CD14-positive monocyte (primary cell): ENCODE data around the gene CST3. TPM values are rescaled to one million over a fixed set of nuclear protein-coding genes. Genes with fewer than 3 reads are reported as not detected.

Source experiments
- DNase-seq, 3 donors: peaks; one replicate each; pipeline ENCODE4 v3.0.0-alpha.2; 2011 to 2022
- H2AFZ ChIP-seq: 2 replicates; pipeline ENCODE4 v1.6.0; 2012; ENCODE audit warnings: mild to moderate bottlenecking, low read depth, low read length, inconsistent platforms; ENCODE audit not compliant: insufficient read depth, poor library complexity, severe bottlenecking
- H3K27ac ChIP-seq, 2 donors: 1 replicate in 1 of 2; 2 replicates in 1 of 2; pipeline ENCODE4 v1.5.1; 2012 to 2013; ENCODE audit warnings: low read length in 2 of 2, control low read depth in 1 of 2, inconsistent platforms in 1 of 2, low read depth in 1 of 2, mild to moderate bottlenecking in 1 of 2
- H3K27me3 ChIP-seq, 2 donors: one replicate each; pipeline versions ENCODE4 v1.6.0 to v1.6.1; 2011 to 2013; ENCODE audit warnings: low read length in 2 of 2; ENCODE audit not compliant: control insufficient read depth in 2 of 2, insufficient read depth in 2 of 2
- H3K36me3 ChIP-seq, 2 donors: replicated peaks in 1 of 2; 1 replicate in 1 of 2; 2 replicates in 1 of 2; pipeline versions ENCODE4 v1.5.1 to v1.6.1; 2012 to 2013; ENCODE audit warnings: low read length in 2 of 2, control low read depth in 1 of 2, inconsistent platforms in 1 of 2, mild to moderate bottlenecking in 1 of 2; ENCODE audit not compliant: insufficient read depth in 2 of 2, control insufficient read depth in 1 of 2
- H3K4me1 ChIP-seq, 2 donors: 1 replicate in 1 of 2; 2 replicates in 1 of 2; pipeline versions ENCODE4 v1.5.1 to v1.6.1; 2012 to 2013; ENCODE audit warnings: low read length in 2 of 2, control low read depth in 1 of 2, inconsistent platforms in 1 of 2, mild to moderate bottlenecking in 1 of 2, moderate library complexity in 1 of 2; ENCODE audit not compliant: insufficient read depth in 2 of 2, control insufficient read depth in 1 of 2
- H3K4me2 ChIP-seq: replicated peaks from 2 replicates; pipeline ENCODE3; 2012; ENCODE audit warnings: low read length, moderate library complexity, mild to moderate bottlenecking; ENCODE audit not compliant: poor library complexity, severe bottlenecking; ENCODE audit errors: extremely low read depth
- H3K4me3 ChIP-seq, 3 experiments: fragments of 200-600 bp in 1 of 3; sonication (generic) in 1 of 3; replicated peaks in 1 of 3; 1 replicate in 2 of 3; 2 replicates in 1 of 3; pipeline ENCODE4 v1.5.1; 2011 to 2013; ENCODE audit warnings: low read length in 3 of 3, mild to moderate bottlenecking in 3 of 3, control low read depth in 2 of 3, low read depth in 2 of 3, inconsistent platforms in 1 of 3, moderate library complexity in 1 of 3
- H3K79me2 ChIP-seq: 2 replicates; pipeline ENCODE4 v1.6.0; 2012; ENCODE audit warnings: mild to moderate bottlenecking, control low read depth, inconsistent platforms, low read length, moderate library complexity; ENCODE audit not compliant: insufficient read depth
- H3K9ac ChIP-seq: 2 replicates; pipeline ENCODE4 v1.6.0; 2017; ENCODE audit warnings: low read length, mild to moderate bottlenecking; ENCODE audit not compliant: insufficient read depth, poor library complexity, severe bottlenecking
- H3K9me3 ChIP-seq, 2 donors: replicated peaks in 1 of 2; 1 replicate in 1 of 2; 2 replicates in 1 of 2; pipeline versions ENCODE4 v1.5.1 to v1.6.1; 2012 to 2013; ENCODE audit warnings: low read length in 2 of 2, control low read depth in 1 of 2; ENCODE audit not compliant: control insufficient read depth in 1 of 2, insufficient read depth in 1 of 2
- H4K20me1 ChIP-seq: 2 replicates; pipeline ENCODE4 v1.6.0; 2012; ENCODE audit warnings: mild to moderate bottlenecking, low read length, control low read depth, moderate library complexity; ENCODE audit not compliant: insufficient read depth
- H3K27ac Mint-ChIP-seq, 7 donors: one replicate each; pipeline ENCODE4 v1.8.0; 2020; ENCODE audit warnings: mild to moderate bottlenecking in 7 of 7, mixed read lengths in 7 of 7, moderate library complexity in 6 of 7, inconsistent platforms in 2 of 7
- H3K27me3 Mint-ChIP-seq, 3 donors: one replicate each; pipeline ENCODE4 v1.8.0; 2021 to 2022; ENCODE audit warnings: low read depth in 3 of 3, mild to moderate bottlenecking in 3 of 3, mixed read lengths in 3 of 3, moderate library complexity in 3 of 3, inconsistent platforms in 1 of 3
- H3K36me3 Mint-ChIP-seq, 2 donors: one replicate each; pipeline ENCODE4 v1.8.0; 2020; ENCODE audit warnings: mixed read lengths in 2 of 2, inconsistent platforms in 1 of 2, mild to moderate bottlenecking in 1 of 2
- H3K4me1 Mint-ChIP-seq: one replicate; pipeline ENCODE4 v1.8.0; 2020; ENCODE audit warnings: mild to moderate bottlenecking, mixed read lengths
- H3K4me3 Mint-ChIP-seq, 2 donors: one replicate each; pipeline ENCODE4 v1.8.0; 2020; ENCODE audit warnings: mild to moderate bottlenecking in 2 of 2, mixed read lengths in 2 of 2, moderate library complexity in 1 of 2
- H3K9me3 Mint-ChIP-seq, 7 donors: one replicate each; pipeline ENCODE4 v1.8.0; 2020 to 2022; ENCODE audit warnings: mixed read lengths in 7 of 7, mild to moderate bottlenecking in 6 of 7, moderate library complexity in 6 of 7, inconsistent platforms in 2 of 7
- WGBS: methylation state at CpG from one replicate; pipeline ENCODE4 v1.1.5; 2013; ENCODE audit warnings: missing lambda C conversion rate; ENCODE audit not compliant: insufficient coverage; 5-methylcytosine and 5-hydroxymethylcytosine counted together
- intact Hi-C, 2 donors: fragments of 100-400 bp; cut with micrococcal nuclease; formaldehyde crosslinking; loops; one replicate each; pipeline versions ENCODE4 v1.15.0 to v1.15.1; 2023
- polyA plus RNA-seq, 3 donors: library from polyadenylated mRNA; depleted of rRNA in 1 of 3; unstranded in 2 of 3; stranded (reverse) in 1 of 3; fragments of 300-500 nt in 2 of 3; fragments of >200 nt in 1 of 3; fragmentation: Illumina TruSeq in 2 of 3; gene quantifications; 1 replicate in 2 of 3; 2 replicates in 1 of 3; pipeline ENCODE4 v1.2.3, GENCODE V29; 2012 to 2021
- TF ChIP-seq, protein P1 (sequence below): fragments of 200-600 bp; IDR thresholded peaks from one replicate; pipeline ENCODE4 v1.8.0; 2022; ENCODE audit warnings: antibody characterized with exemption, mild to moderate bottlenecking

The CST3 gene
- polyA plus RNA-seq, 3 donors, result 1,459 to 3,222 (median 2,657) TPM

DNA sequence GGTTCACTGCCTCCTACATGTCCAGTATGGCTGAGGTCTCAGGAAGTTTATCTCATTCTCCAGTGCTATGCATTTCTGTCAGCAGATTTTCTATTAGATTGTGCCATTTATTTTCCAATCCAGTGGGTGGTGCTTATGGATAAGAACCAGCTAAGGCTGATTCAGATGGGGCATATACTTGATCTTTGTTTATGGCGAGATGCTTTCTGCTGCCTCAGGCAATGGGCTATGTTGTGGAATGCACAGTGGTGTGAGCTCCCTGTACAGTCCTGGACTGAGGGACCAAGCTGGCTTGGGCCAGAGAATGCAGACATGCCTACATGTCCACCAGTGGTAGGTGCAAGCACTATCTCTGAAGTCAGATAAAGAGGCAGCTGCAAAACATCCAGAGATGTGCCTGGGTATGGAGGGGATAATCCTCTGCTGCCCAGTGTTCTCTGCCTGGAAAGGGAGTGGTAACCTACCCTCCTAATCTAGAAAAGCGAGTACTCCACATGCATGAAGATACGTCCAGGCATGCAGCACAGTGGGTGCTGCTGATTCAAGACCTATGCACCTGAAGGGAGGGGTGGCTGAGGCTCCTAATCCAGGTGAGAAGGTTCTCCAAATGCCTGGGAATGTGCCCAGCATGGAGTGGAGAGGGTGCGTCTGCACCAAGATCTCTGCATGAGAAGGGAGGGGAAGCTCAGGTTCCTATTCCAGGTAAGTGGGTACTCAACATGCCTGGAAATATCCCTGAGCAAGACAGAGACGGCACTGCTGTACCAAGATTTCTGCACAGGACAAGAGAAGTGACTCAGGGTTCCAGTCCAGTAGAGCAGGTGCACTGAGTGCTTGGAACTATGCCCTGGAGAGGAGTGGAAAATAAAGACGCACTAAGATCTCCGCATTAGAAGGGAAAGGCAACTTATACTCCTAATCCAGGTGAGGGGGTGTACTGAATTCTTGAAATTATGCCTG, 41.7 kb upstream of the CST3 start:
- Histone ChIP-seq H3K4me2 (no peak overlapping the region), H3K27me3 (no peaks in the 10 kb centered on the region), H4K20me1 (no peaks in the 10 kb centered on the region), H3K27ac (no peak overlapping the region), H3K9me3 (no peaks in the 10 kb centered on the region), H3K9ac (no peak overlapping the region), H2AFZ (peak overlapping the region; percentile 54), H3K36me3 (no peaks in the 10 kb centered on the region), H3K4me3 (no peak overlapping the region), H3K79me2 (no peaks in the 10 kb centered on the region), H3K4me1 (peaks cover 5 to 7% of the 10 kb centered on the region in 2 donors)
- H3K4me1 Mint-ChIP-seq, result peaks cover 8% of the 10 kb centered on the region
- 94% methylated on average over 4 of the region's 7 CpGs for WGBS
- TF ChIP-seq, protein P1, sequence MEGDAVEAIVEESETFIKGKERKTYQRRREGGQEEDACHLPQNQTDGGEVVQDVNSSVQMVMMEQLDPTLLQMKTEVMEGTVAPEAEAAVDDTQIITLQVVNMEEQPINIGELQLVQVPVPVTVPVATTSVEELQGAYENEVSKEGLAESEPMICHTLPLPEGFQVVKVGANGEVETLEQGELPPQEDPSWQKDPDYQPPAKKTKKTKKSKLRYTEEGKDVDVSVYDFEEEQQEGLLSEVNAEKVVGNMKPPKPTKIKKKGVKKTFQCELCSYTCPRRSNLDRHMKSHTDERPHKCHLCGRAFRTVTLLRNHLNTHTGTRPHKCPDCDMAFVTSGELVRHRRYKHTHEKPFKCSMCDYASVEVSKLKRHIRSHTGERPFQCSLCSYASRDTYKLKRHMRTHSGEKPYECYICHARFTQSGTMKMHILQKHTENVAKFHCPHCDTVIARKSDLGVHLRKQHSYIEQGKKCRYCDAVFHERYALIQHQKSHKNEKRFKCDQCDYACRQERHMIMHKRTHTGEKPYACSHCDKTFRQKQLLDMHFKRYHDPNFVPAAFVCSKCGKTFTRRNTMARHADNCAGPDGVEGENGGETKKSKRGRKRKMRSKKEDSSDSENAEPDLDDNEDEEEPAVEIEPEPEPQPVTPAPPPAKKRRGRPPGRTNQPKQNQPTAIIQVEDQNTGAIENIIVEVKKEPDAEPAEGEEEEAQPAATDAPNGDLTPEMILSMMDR, result no peak
- H3K4me3 Mint-ChIP-seq, result no peak overlapping the region
- intact Hi-C loops, result no loop called here
- no peak for DNase-seq
- H3K27me3 Mint-ChIP-seq, result peaks cover 5 to 8% (median 8%) of the 10 kb centered on the region in 3 donors
- no peak overlapping the region for H3K27ac Mint-ChIP-seq
- no peaks in the 10 kb centered on the region for H3K36me3 Mint-ChIP-seq
- H3K9me3 Mint-ChIP-seq, result peaks cover 0 to 2% (median 0%) of the 10 kb centered on the region in 7 donors

DNA sequence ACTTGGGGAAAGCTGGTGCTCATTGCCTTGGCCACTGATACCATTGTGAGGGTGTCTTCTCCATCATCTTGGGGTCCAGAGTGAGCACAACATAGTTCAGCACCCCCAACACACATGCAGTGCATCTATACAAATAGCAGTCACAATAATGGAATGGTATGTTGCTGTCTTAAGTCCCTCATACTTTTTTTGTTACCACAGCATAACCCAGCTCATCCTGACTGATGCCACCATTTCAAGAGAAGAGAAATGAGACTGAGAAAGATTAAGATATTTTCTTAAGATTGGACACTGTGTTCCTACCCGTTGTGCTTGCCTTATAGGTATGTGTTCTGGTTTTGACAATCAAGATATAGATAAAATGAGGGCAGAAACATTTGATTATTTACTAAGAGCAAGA, 35.5 kb upstream of the CST3 start:
- no peaks in the 10 kb centered on the region for H3K4me1 ChIP-seq
- Mint-ChIP-seq H3K4me3 (no peak overlapping the region), H3K9me3 (peaks cover 0 to 4% (median 0%) of the 10 kb centered on the region in 7 donors), H3K27me3 (peaks cover 2 to 8% (median 6%) of the 10 kb centered on the region in 3 donors), H3K4me1 (no peaks in the 10 kb centered on the region), H3K36me3 (no peaks in the 10 kb centered on the region), H3K27ac (no peak overlapping the region)
- no peak for DNase-seq
- H3K79me2 ChIP-seq, result no peaks in the 10 kb centered on the region
- no peaks in the 10 kb centered on the region for H3K27me3 ChIP-seq
- intact Hi-C loops, result no loop called here
- no peaks in the 10 kb centered on the region for H4K20me1 ChIP-seq
- H3K36me3 ChIP-seq, result no peaks in the 10 kb centered on the region
- H3K9me3 ChIP-seq, result no peaks in the 10 kb centered on the region
- no peak overlapping the region for H3K9ac ChIP-seq
- TF ChIP-seq, protein P1, result no peak
- no peak overlapping the region for H3K4me2 ChIP-seq
- H3K4me3 ChIP-seq, result no peak overlapping the region
- no peak overlapping the region for H3K27ac ChIP-seq
- no CpG with 5 or more reads among the region's 1 CpG for WGBS
- H2AFZ ChIP-seq, result no peak overlapping the region
